Neural progenitor cell (in vitro differentiated cells): ENCODE data around the gene MYLK2. TPM values are rescaled to one million over a fixed set of nuclear protein-coding genes. Genes with fewer than 3 reads are reported as not detected.

Experiments used
- DNase-seq: peaks from one replicate; pipeline ENCODE4 v3.0.0-alpha.2; 2016; ENCODE audit warnings: low spot score
- H2AFZ ChIP-seq: fragments of 200-600 bp; sonication (generic); replicated peaks from 2 replicates; pipeline ENCODE4 v1.6.1; 2016; ENCODE audit warnings: antibody characterized with exemption
- H3F3A ChIP-seq: fragments of 200-600 bp; sonication (generic); 2 replicates; pipeline ENCODE4 v1.6.1; 2016; ENCODE audit warnings: antibody characterized with exemption, low read depth
- H3K27ac ChIP-seq: fragments of 200-600 bp; sonication (generic); 2 replicates; pipeline ENCODE4 v1.5.1; 2016; ENCODE audit warnings: mild to moderate bottlenecking
- H3K27me3 ChIP-seq: fragments of 200-600 bp; sonication (generic); 2 replicates; pipeline ENCODE4 v1.6.1; 2016; ENCODE audit warnings: mild to moderate bottlenecking, moderate library complexity
- H3K36me3 ChIP-seq: fragments of 200-600 bp; sonication (generic); 2 replicates; pipeline ENCODE4 v1.5.1; 2016
- H3K4me1 ChIP-seq: fragments of 200-600 bp; sonication (generic); 2 replicates; pipeline ENCODE4 v1.6.1; 2016; ENCODE audit warnings: mixed run types
- H3K4me2 ChIP-seq: fragments of 200-600 bp; sonication (generic); 2 replicates; pipeline ENCODE4 v1.6.1; 2016
- H3K4me3 ChIP-seq: fragments of 200-600 bp; sonication (generic); 2 replicates; pipeline ENCODE4 v1.5.1; 2016
- H3K79me2 ChIP-seq: fragments of 200-600 bp; sonication (generic); 2 replicates; pipeline ENCODE4 v1.6.1; 2016; ENCODE audit warnings: low read depth
- H3K9ac ChIP-seq: fragments of 200-600 bp; sonication (generic); 2 replicates; pipeline ENCODE4 v1.6.1; 2016
- H3K9me3 ChIP-seq: fragments of 200-600 bp; sonication (generic); 2 replicates; pipeline ENCODE4 v1.5.1; 2016; ENCODE audit warnings: low read depth
- H4K20me1 ChIP-seq: fragments of 200-600 bp; sonication (generic); 2 replicates; pipeline ENCODE4 v1.6.1; 2016; ENCODE audit warnings: low read depth
- H3K27ac Mint-ChIP-seq: 3 replicates; pipeline ENCODE4 v1.8.0; 2021; ENCODE audit warnings: mixed read lengths
- H3K27me3 Mint-ChIP-seq: 2 replicates; pipeline ENCODE4 v1.8.0; 2022; ENCODE audit warnings: low read depth, mild to moderate bottlenecking, inconsistent platforms, moderate library complexity, mixed read lengths; ENCODE audit not compliant: insufficient read depth
- H3K36me3 Mint-ChIP-seq: 3 replicates; pipeline ENCODE4 v1.8.0; 2021; ENCODE audit warnings: mixed read lengths
- H3K4me1 Mint-ChIP-seq: 3 replicates; pipeline ENCODE4 v1.8.0; 2021; ENCODE audit warnings: mixed read lengths
- H3K4me3 Mint-ChIP-seq: 3 replicates; pipeline ENCODE4 v1.8.0; 2021; ENCODE audit warnings: mild to moderate bottlenecking, moderate library complexity, mixed read lengths
- H3K9me3 Mint-ChIP-seq: 3 replicates; pipeline ENCODE4 v1.8.0; 2020; ENCODE audit warnings: mixed read lengths
- EZH2 ChIP-seq: fragments of 200-600 bp; sonication (generic); IDR thresholded peaks from 2 replicates; pipeline ENCODE4 v1.6.1; 2017; ENCODE audit warnings: antibody characterized with exemption, mild to moderate bottlenecking, moderate library complexity
- EZH2phosphoT487 ChIP-seq: fragments of 200-600 bp; sonication (generic); IDR thresholded peaks from 2 replicates; pipeline ENCODE4 v1.6.1; 2017; ENCODE audit warnings: antibody characterized with exemption
- small RNA-seq: library from RNA; depleted of rRNA; stranded (forward); fragments of <200 nt; gene quantifications from one replicate; pipeline ENCODE3, GENCODE V24; 2015
- total RNA-seq: library from RNA; depleted of rRNA; stranded (reverse); fragments of >200 nt; gene quantifications from 2 replicates; pipeline ENCODE4 v1.2.3, GENCODE V29; 2015; ENCODE audit warnings: low replicate concordance
- TF ChIP-seq, protein P1 (sequence below): fragments of 200-600 bp; sonication (generic); IDR thresholded peaks from 2 replicates; pipeline ENCODE4 v1.5.1; 2017; ENCODE audit warnings: antibody characterized with exemption, mild to moderate bottlenecking

Gene MYLK2
- total RNA-seq, 1 donor from 2014 or later = not detected

DNA sequence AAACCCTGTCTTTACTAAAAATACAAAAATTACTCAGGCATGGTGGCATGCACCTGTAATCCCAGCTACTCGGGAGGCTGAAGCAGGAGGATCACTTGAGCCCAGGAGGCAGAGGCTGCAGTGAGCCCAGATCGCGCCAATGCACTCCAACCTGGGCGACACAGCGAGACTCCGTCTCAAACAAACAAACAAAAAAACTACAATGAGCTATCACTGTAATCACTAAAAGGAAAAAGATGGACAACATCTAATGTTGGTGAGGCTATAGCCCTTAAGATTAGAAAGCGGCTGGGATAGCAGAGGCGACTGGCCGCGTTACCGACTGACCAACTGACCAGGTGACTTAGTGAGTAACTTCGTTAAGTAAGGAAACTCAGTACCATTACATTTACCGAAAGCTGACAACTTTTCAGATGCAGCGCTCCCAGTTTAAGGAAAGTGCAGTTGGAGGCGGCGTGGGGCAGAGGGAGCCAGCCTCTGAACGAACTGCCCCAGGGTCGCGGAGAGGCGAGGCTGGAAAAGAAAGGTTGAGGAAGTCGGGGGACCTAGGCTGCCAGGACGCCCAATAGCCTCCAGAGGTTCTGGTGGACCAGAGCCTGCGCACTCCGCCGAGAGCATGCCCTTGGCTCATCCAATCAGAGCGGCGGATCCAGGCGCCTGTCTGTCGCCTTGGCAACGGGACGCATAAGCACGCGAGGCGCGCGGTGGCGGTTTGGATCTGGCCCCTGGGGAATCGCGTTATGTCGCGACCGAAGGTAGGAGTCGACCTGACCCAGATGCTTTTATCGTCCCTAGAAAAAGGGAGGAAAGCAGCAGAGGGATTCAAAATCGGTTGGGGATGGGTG lies 60.2 kb downstream of the MYLK2 start:
- Histone ChIP-seq H3K36me3 (no peaks in the 10 kb centered on the region), H4K20me1 (no peaks in the 10 kb centered on the region), H3K9me3 (no peaks in the 10 kb centered on the region), H3K4me2 (peak overlapping the region; percentile 74), H3K27me3 (peaks cover 11% of the 10 kb centered on the region), H2AFZ (peak overlapping the region; percentile 74), H3K79me2 (no peaks in the 10 kb centered on the region), H3K4me1 (no peaks in the 10 kb centered on the region), H3K27ac (no peak overlapping the region), H3K4me3 (peak overlapping the region; percentile 57), H3K9ac (no peak overlapping the region), H3F3A (peaks cover 2% of the 10 kb centered on the region)
- Mint-ChIP-seq H3K27me3 (no peaks in the 10 kb centered on the region), H3K36me3 (no peaks in the 10 kb centered on the region), H3K9me3 (no peaks in the 10 kb centered on the region), H3K4me3 (peak overlapping the region; percentile 94), H3K27ac (peak overlapping the region; percentile 92), H3K4me1 (peaks cover 5% of the 10 kb centered on the region)
- TF ChIP-seq EZH2phosphoT487 = no peak
- TF ChIP-seq, protein P1, sequence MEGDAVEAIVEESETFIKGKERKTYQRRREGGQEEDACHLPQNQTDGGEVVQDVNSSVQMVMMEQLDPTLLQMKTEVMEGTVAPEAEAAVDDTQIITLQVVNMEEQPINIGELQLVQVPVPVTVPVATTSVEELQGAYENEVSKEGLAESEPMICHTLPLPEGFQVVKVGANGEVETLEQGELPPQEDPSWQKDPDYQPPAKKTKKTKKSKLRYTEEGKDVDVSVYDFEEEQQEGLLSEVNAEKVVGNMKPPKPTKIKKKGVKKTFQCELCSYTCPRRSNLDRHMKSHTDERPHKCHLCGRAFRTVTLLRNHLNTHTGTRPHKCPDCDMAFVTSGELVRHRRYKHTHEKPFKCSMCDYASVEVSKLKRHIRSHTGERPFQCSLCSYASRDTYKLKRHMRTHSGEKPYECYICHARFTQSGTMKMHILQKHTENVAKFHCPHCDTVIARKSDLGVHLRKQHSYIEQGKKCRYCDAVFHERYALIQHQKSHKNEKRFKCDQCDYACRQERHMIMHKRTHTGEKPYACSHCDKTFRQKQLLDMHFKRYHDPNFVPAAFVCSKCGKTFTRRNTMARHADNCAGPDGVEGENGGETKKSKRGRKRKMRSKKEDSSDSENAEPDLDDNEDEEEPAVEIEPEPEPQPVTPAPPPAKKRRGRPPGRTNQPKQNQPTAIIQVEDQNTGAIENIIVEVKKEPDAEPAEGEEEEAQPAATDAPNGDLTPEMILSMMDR = peak; percentile 20
- DNase-seq = peak; percentile 100

DNA sequence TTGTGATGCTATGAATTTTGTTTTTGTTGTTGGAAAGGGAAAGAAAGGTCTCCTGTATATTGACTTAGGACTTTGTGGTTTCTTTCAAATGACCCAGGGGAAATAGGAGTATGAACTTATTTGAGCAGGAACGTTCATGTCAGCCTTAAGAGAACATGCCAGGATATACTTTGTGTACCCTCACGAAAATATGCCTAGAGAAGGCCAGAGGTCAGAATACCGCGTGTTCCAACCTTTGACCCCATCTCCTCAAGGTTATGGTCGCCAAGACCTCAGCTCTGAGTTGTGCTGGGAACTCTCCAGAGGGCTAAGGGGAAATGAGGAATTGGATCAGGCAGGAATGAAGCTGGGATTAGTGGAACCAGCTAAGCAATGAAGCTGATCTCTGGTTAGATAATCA lies 62.8 kb downstream of the MYLK2 start:
- Histone ChIP-seq H3K4me2 (no peak overlapping the region), H3K4me3 (no peak overlapping the region), H4K20me1 (no peaks in the 10 kb centered on the region), H2AFZ (no peak overlapping the region), H3K27ac (no peak overlapping the region), H3K27me3 (peaks cover 11% of the 10 kb centered on the region), H3K4me1 (no peaks in the 10 kb centered on the region), H3F3A (no peaks in the 10 kb centered on the region), H3K9ac (no peak overlapping the region), H3K79me2 (no peaks in the 10 kb centered on the region), H3K36me3 (no peaks in the 10 kb centered on the region), H3K9me3 (no peaks in the 10 kb centered on the region)
- Mint-ChIP-seq H3K4me1 (peaks cover 5% of the 10 kb centered on the region), H3K4me3 (no peak overlapping the region), H3K27ac (no peak overlapping the region), H3K36me3 (no peaks in the 10 kb centered on the region), H3K9me3 (no peaks in the 10 kb centered on the region), H3K27me3 (no peaks in the 10 kb centered on the region)
- DNase-seq = no peak
- TF ChIP-seq EZH2 (no peak), EZH2phosphoT487 (no peak)
- TF ChIP-seq, protein P1 = no peak

DNA sequence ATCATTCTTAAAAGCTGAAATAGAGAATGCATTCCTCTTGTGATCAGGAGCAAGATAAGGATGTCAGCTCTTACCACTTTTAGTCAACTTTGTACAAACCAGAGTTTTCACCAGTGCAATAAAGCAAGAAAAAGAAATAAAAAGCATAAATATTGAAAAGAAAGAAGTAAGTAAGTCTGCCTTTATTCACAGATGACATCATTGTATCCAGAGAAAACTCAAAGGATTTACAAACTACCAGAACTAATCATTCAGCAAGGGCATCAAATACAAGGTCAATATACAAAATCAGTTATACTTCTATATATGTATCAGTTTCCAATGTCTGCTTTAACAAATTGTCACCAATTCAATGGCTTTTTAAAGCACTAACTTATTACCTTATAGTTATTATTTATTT lies 64.7 kb downstream of the MYLK2 start:
- Histone ChIP-seq H2AFZ (no peak overlapping the region), H3K36me3 (no peaks in the 10 kb centered on the region), H4K20me1 (no peaks in the 10 kb centered on the region), H3K4me3 (no peak overlapping the region), H3K27ac (no peak overlapping the region), H3K4me1 (no peaks in the 10 kb centered on the region), H3K9ac (no peak overlapping the region), H3K9me3 (no peaks in the 10 kb centered on the region), H3K27me3 (peaks cover 1% of the 10 kb centered on the region), H3K79me2 (no peaks in the 10 kb centered on the region), H3F3A (no peaks in the 10 kb centered on the region), H3K4me2 (no peak overlapping the region)
- Mint-ChIP-seq H3K27me3 (no peaks in the 10 kb centered on the region), H3K4me3 (no peak overlapping the region), H3K4me1 (peaks cover 5% of the 10 kb centered on the region), H3K36me3 (no peaks in the 10 kb centered on the region), H3K9me3 (no peaks in the 10 kb centered on the region), H3K27ac (no peak overlapping the region)
- TF ChIP-seq EZH2phosphoT487 = no peak
- TF ChIP-seq, protein P1 = no peak
- no peak for TF ChIP-seq EZH2
- DNase-seq = no peak

Small RNA genes lying within 50 kb of the gene (small RNA-seq; reads per million reads assigned to genes)
- not detected for gene AL160175.1

Other genes with a start within 250 kb of the MYLK2 start
- gene ID1, start 214.1 kb upstream of the MYLK2 start, total RNA-seq = 80.8 and 133 TPM in 2 replicates
- gene COX4I2, start 181.4 kb upstream of the MYLK2 start, total RNA-seq = not detected in 2 replicates
- 60.0 and 74.6 TPM in 2 replicates for gene BCL2L1, start 96.5 kb upstream of the MYLK2 start, total RNA-seq
- gene TPX2, start 80.1 kb upstream of the MYLK2 start, total RNA-seq = 226 and 278 TPM in 2 replicates
- gene FOXS1, start 26.2 kb downstream of the MYLK2 start, total RNA-seq = 0.53 TPM in 1 of 2 replicates, not detected in the other
- gene DUSP15, start 51.2 kb downstream of the MYLK2 start, total RNA-seq = 0.45 and 1.1 TPM in 2 replicates
- gene TTLL9, start 51.3 kb downstream of the MYLK2 start, total RNA-seq = 0.34 TPM in 1 of 2 replicates, not detected in the other
- gene PDRG1, start 132.7 kb downstream of the MYLK2 start, total RNA-seq = 11.1 and 15.3 TPM in 2 replicates
- 0.07 and 0.19 TPM in 2 replicates for gene XKR7, start 148.8 kb downstream of the MYLK2 start, total RNA-seq
- 0.75 and 3.9 TPM in 2 replicates for gene CCM2L, start 191.1 kb downstream of the MYLK2 start, total RNA-seq
- gene HCK, start 232.9 kb downstream of the MYLK2 start, total RNA-seq = not detected in 2 replicates